Ascending aorta (tissue), 2 donors: ENCODE results near the gene RHCG. TPM values are rescaled to one million over a fixed set of nuclear protein-coding genes. Genes with fewer than 3 reads are reported as not detected.

Experiments used
- DNase-seq, 2 donors: peaks; one replicate each; pipeline ENCODE4 v3.0.0-alpha.2; 2019; ENCODE audit warnings: low spot score in 2 of 2
- H3K27ac ChIP-seq, 2 donors: fragments of 200-600 bp; sonication (generic); one replicate each; pipeline ENCODE4 v1.5.1; 2016 to 2017; ENCODE audit warnings: mild to moderate bottlenecking in 1 of 2
- H3K27me3 ChIP-seq: fragments of 200-600 bp; sonication (generic); one replicate; pipeline ENCODE4 v1.5.1; 2017
- H3K36me3 ChIP-seq, 2 donors: fragments of 200-600 bp; sonication (generic); one replicate each; pipeline ENCODE4 v1.5.1; 2016
- H3K4me1 ChIP-seq, 2 donors: fragments of 200-600 bp; sonication (generic); one replicate each; pipeline ENCODE4 v1.5.1; 2016 to 2017; ENCODE audit warnings: mild to moderate bottlenecking in 1 of 2
- H3K4me3 ChIP-seq, 2 donors: fragments of 200-600 bp; sonication (generic); one replicate each; pipeline ENCODE4 v1.5.1; 2016 to 2017; ENCODE audit warnings: mild to moderate bottlenecking in 1 of 2
- H3K9me3 ChIP-seq, 2 donors: fragments of 200-600 bp; sonication (generic); one replicate each; pipeline ENCODE4 v1.5.1; 2016
- CTCF ChIP-seq, 3 experiments: fragments of 200-600 bp in 2 of 3; fragments of 450-650 bp in 1 of 3; sonication (generic) in 2 of 3; IDR thresholded peaks; one replicate each; pipeline ENCODE4 v1.5.1; 2016 to 2019; ENCODE audit warnings: antibody characterized with exemption in 3 of 3, mild to moderate bottlenecking in 1 of 3, moderate library complexity in 1 of 3
- intact Hi-C: fragments of 100-400 bp; cut with DNase I; formaldehyde crosslinking; loops from one replicate; pipeline ENCODE4 v1.15.1; 2023
- total RNA-seq: library from RNA; depleted of rRNA; stranded (reverse); fragments of >200 nt; gene quantifications from one replicate; pipeline ENCODE4 v1.1.0, GENCODE V29; 2016

Gene RHCG
- total RNA-seq, 1 donor from 2014 or later: 0.43 TPM

GRCh38 chr15:89486726-89487050 lies 9.7 kb downstream of the RHCG start:
- Histone ChIP-seq H3K27ac (no peak overlapping the region), H3K36me3 (no peaks in the 10 kb centered on the region), H3K27me3 (no peaks in the 10 kb centered on the region), H3K4me1 (no peaks in the 10 kb centered on the region), H3K9me3 (no peaks in the 10 kb centered on the region), H3K4me3 (no peak overlapping the region)
- intact Hi-C loops: no loop called here
- DNase-seq: no peak
- TF ChIP-seq CTCF (IDR thresholded peaks at IDR 0.05): no peak

- no peak for TF ChIP-seq CTCF (IDR thresholded peaks at IDR 0.05)
- no peak for DNase-seq
- H3K9me3 ChIP-seq: no peaks in the 10 kb centered on the region
- H3K27me3 ChIP-seq: no peaks in the 10 kb centered on the region
- intact Hi-C loops: no loop called here
- no peaks in the 10 kb centered on the region for H3K36me3 ChIP-seq
- no peak overlapping the region for H3K4me3 ChIP-seq
- no peak overlapping the region for H3K27ac ChIP-seq
- no peaks in the 10 kb centered on the region for H3K4me1 ChIP-seq
Observed at GRCh38 chr15:89483079-89483478, 13.3 kb downstream of the RHCG start.

- no peaks in the 10 kb centered on the region for H3K27me3 ChIP-seq
- intact Hi-C loops: no loop called here
- TF ChIP-seq CTCF (IDR thresholded peaks at IDR 0.05): no peak
- no peak for DNase-seq
- no peak overlapping the region for H3K4me3 ChIP-seq
- H3K27ac ChIP-seq: no peak overlapping the region
- H3K36me3 ChIP-seq: no peaks in the 10 kb centered on the region
- no peaks in the 10 kb centered on the region for H3K4me1 ChIP-seq
- no peaks in the 10 kb centered on the region for H3K9me3 ChIP-seq
Observed at GRCh38 chr15:89482139-89482538, 14.2 kb downstream of the RHCG start.

- intact Hi-C loops: no loop called here
- no peaks in the 10 kb centered on the region for H3K27me3 ChIP-seq
- no peak for DNase-seq
Observed at GRCh38 chr15:89480505-89480904, 15.9 kb downstream of the RHCG start.

GRCh38 chr15:89479173-89479572 lies 17.2 kb downstream of the RHCG start:
- Histone ChIP-seq H3K27ac (no peak overlapping the region), H3K27me3 (no peaks in the 10 kb centered on the region), H3K4me1 (no peaks in the 10 kb centered on the region), H3K36me3 (no peaks in the 10 kb centered on the region), H3K9me3 (no peaks in the 10 kb centered on the region), H3K4me3 (no peak overlapping the region)
- intact Hi-C loops: no loop called here
- no peak for TF ChIP-seq CTCF (IDR thresholded peaks at IDR 0.05)
- no peak for DNase-seq

More at GRCh38 chr15:89480505-89480904, 15.9 kb downstream of the RHCG start:
- Histone ChIP-seq H3K27ac (no peak overlapping the region), H3K4me3 (no peak overlapping the region), H3K4me1 (no peaks in the 10 kb centered on the region), H3K36me3 (no peaks in the 10 kb centered on the region), H3K9me3 (no peaks in the 10 kb centered on the region)
- no peak for TF ChIP-seq CTCF (IDR thresholded peaks at IDR 0.05)
